ENCODE measurements around the gene QRFP.

QRFP gene

GRCh38 chr9:130903194-130904069, 6.8 kb upstream of the QRFP start:
- no peak for DNase-seq

DNA sequence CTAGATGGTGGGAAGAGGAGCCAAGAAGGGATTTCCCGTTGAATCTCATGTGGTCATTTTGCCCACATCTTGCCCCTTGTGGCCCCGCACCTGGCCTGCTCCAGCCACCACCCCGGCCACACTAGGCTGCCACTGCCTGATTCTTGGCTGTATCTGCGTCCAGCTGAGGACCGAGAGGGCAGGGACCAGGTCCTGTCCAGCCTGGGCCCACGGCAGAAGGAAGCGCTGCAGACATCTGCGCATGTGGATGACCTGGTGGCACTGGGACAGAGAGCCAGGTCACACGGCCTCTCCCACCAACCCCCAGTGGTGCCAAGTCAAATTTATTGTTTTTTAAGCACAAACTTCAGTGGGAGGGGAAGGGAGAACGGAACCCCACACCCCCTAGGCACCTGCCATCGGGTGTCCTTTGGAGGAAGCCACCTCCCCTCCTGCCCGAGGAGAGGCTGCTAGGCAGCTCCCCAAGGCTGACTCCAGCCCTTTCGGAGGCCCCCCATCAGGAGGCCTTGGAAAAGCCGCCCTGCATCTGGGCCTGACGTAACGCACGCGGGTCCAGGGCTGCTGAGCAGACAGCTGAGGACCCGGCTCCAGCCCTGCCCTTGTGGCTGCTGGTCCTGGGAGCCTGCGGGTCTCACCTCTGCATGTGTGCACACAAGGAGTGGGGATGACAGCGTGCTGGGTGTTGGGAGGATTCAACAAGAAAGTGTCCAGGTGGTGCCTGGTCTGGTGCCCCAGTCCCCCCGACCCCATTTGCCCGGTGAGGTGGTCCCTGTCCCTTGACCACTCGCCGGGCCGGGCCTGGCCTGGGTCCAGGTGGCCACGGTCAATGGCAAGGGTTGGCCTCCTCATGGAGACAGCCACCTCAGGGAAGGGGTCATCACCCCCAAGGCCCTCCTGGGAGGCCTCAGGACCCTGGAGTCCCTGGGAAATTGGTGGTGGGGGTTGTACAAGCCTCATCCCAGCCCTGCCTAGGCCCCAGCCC, 5.9 kb upstream of the QRFP start:
- no peak for DNase-seq

- no peak for DNase-seq
Measured at GRCh38 chr9:130901498-130902203, 5.0 kb upstream of the QRFP start.

DNA sequence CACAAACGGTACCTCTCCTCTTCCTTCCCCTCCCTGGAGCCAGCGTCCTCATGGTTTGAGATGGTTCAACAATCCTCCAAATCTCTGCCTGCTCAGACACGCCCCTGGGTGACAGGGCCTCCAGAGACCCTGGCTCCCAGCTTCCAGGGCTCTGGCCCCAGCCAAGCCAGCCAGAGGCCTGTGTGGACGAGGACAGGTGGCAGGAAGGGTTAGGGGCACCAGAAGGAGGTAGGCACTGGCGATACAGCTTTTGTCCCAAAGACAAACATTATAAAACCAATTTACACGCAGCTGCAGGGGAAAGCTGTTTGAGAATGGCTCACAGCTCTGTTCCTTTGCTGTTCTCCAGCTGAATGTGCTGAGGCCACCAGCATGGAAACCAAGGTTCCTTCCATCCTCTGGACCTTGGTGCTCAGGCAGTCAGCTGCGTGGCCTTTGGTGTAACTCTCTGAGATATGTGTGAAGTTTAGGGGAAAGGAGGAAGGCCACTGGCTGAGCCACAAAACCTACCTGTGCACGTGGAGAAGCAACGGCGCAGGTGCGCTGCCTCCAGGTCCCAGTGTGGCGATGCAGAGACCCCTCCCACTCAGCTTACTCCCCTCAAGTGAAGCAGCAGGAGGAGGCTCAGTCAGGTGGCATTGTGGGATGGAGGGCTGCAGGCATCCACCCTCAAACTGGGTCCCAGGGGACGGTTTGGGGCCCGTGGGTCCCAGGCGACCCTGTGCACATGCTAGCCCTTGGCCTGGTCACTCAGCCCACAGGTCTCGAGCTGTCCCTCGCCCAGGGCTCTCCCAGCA, 4.3 kb upstream of the QRFP start:
- DNase-seq: no peak

DNA sequence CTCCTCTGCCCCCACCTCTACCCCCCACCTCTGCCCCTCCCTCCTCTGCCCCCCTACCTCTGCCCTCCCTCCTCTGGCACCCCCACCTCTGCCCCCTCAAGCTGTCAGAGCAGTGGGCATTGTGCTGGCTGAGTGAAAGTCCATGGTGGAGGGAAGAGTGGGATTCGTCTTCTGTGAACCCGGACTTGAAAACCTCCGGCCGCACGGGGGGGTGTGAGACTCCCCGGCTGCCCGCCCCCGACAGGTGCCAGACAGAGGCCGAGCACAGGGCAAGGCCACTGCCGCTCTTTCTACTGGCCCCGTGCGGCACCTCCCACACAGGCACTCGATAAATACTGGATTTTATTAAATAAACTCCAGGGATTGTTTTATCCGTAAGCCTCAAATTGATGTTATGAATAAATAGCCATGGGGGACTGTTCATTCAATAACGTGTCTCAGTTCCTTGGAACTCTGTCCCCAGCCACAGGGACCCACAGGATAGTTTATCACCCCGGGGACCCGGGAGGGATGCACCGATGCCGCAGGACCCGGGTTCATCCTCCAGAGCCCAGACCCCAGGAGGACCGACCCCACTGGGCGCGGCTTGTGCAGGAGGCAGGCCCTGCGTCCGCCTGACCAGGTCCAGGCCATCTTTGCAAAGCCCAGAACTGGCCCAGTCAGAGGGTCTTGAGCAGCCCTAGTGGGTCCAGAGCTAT, 2.6 kb upstream of the QRFP start:
- no peak for DNase-seq

DNA sequence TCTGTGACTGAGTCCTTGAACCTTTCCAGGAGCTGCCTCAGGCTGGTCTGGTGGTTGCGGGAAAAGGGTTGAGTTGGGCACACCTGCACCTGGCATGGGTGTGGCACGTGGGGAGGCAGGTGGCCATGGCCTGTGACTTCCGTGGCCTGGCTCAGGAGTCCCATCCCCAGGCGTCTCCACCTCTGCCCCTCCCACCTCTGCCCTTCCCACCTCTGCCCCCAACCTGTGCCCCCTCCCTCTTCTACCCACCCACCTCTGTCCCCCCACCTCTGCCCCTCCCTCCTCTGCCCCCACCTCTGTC, 1.9 kb upstream of the QRFP start:
- DNase-seq: no peak

GRCh38 chr9:130897848-130898551, 1.4 kb upstream of the QRFP start:
- DNase-seq: no peak

DNA sequence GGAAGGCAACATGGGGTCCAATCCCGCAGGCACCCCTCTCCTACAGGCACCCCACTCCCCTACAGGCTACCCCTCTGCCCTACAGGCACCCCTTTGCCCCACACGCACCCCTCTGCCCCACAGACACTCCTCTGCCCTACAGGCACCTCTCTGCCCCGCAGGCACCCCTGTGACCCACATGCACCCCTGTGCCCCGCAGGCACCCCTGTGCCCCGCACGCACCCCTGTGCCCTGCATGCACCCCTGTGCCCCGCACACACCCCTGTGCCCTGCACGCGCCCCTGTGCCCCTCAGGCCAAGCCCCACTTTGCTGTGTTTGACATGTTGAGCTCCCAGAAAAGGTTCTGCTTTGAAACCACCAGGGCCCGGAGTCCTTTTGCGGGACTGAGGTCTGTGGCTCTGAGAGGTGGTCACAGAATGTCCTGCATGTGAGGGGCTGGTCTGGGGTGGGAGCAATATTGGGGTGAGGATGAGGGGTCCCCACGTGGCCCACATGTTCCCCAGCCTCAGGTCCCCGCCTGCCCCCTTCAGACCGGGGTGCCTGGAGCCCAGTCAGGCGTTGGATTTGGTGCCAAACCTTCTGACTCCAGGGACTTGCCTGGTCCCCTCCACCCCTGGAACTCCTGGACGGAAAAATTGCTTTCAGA, 616 bp upstream of the QRFP start:
- DNase-seq: no peak

DNA sequence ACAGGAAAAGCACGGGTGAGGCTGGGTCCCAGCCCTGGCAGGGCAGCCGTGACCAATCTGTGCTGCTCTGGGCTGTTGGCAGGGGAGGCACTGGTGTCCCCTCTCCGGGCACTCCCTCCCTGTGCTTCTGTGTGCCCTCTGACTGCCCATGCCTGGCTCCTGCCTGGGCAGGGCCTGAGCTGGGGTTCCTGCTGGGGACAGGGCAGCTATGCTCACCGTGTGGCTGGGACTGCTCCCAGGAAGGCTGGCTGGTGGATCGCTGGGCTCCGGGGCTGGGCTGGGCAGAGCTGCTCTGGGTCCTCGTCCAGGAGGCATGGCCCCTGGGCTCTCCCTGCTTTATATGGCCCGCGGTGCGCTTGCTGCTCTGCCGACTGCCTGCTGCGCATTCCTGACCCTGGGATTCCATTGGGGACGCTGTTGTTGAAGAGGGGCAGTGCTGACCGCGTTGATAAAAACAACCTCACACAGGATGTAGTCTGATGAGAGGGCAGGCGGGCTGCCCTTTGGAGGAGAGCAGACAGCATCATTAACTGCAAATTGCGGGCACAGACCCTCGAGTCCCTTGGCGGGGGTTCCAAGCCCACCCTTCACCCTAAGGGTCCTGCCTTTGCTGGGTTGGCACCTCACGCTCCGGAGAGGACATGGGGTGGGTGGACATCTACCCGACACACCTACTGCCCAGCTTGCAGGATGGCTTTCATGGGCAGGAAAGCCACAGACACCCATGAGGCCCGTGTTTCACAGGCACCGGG, 955 bp downstream of the QRFP start:
- DNase-seq: no peak

DNA sequence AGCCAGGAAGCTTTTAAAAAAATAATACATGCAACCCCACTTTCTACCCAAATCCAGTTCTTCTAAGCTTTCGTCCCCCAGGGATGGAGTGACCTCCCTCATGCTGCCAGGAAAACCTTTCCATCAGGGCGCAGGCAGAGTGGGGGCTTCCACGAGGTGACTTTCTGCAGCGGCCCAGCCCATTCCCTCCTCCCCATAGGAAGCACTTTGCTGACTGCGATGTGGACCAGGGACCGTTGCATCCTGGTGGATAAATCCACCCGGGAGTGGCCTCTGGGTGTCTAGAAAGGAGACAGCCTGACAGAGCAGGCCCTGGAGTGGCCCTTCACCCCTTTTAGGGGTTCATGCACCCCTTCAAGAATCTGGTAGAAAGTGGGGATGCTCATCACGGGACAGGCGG, 1.6 kb downstream of the QRFP start:
- no peak for DNase-seq

GRCh38 chr9:130894546-130894945, 2.1 kb downstream of the QRFP start:
- DNase-seq: no peak

- DNase-seq: no peak
Measured at GRCh38 chr9:130893341-130894101, 3.1 kb downstream of the QRFP start.

GRCh38 chr9:130892477-130893304, 3.9 kb downstream of the QRFP start:
- no peak for DNase-seq

DNA sequence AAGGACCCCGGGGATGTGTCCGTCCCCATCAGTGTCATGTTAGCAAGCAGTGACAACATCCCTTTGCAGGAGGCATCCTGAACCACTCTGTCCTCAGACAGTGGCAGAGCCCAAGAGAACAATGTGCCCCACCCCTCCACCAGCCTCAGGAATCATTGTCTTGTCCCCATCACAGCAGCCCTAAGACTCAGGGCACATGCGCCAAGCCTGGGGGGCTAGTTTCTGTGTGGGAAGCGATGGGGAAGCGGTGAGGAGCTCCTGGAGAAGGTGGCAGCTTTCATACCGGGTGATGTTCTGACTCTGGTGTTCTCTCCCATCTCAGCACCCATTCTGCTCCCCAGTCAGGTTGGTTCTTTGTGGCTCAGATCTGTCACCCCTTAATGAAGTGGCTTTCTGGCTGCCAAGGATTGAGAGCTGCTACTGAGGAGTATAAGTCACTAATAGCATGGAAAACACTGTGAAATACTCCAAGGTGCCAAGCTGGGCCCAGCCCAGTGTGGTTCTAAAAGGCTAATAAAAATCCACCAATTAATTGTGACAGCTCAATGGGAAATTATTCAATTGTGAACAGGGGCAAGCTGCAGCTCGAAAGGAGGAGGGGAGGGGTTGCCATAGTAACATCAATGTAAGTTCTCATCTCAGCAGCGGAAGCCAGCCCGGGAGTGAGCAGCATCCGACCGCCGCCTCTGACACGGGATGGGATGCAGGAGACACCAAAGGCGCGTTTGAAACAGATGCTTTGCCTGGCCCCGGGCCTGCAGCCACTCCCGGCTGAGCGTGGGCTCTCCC, 4.7 kb downstream of the QRFP start:
- no peak for DNase-seq

- no peak for DNase-seq
Measured at GRCh38 chr9:130890870-130891687, 5.5 kb downstream of the QRFP start.

DNA sequence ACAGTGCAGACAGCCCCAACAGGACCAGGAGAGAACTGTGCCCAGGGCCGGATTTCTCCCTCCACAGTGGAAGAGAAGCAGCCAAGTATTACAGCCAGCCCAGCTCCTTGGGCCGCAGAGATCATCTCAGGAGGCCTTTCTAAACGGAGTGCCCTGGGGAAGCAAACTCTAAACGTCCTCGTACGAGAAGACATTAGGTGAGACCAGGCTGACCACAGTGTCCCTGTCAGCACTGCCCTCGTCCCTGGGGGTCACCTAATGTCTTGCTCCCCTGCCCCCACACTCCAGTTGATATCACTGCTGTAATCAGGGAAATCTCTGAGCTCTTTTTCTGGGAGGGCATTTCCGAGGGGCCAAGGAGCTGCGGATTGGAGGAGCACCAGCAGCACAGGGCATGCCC, 6.5 kb downstream of the QRFP start:
- DNase-seq: no peak

Data from NCI-H1048 (cell line).